GM23248 (cell line): ENCODE measurements around the gene BORA.

Experiments used
- EZH2 ChIP-seq: fragments of 200-600 bp; sonication (generic); IDR thresholded peaks from 2 replicates; pipeline ENCODE4 v1.6.1; 2018; ENCODE audit warnings: antibody characterized with exemption, mild to moderate bottlenecking; ENCODE audit not compliant: insufficient read depth, poor library complexity, severe bottlenecking
- EZH2phosphoT487 ChIP-seq: fragments of 200-600 bp; sonication (generic); IDR thresholded peaks from 2 replicates; pipeline ENCODE4 v1.6.1; 2018; ENCODE audit warnings: antibody characterized with exemption, moderate library complexity, mild to moderate bottlenecking, low read depth; ENCODE audit not compliant: insufficient read depth

DNA sequence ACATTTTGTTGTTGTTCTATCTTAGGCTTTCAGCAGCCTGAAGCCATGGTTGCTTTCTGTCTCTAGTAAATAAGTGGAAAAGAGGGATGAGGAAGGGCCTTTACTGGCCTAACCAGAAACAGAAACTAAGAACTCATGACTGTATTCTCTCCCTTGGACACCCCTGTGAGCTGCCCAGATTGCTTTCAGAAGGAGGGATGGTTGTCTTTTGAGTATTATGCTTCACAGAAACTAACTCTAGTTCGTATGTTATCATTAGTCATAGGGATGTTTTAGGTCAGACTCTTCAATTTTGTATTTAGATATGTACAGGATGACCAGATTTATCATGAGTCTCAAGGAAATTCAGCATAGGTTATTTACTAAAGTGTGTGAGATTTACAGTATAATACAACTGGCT lies 17.5 kb downstream of the BORA start:
- TF ChIP-seq EZH2phosphoT487 (no peak), EZH2 (no peak)
